DND-41 (cell line): ENCODE results near the gene ACCS.

Source experiments
- ATAC-seq: fragments of 200-7000 bp; cut with Tn5 transposase; 3 replicates; pipeline ENCODE4 v1.9.1; 2021; ENCODE audit warnings: low read depth; ENCODE audit not compliant: insufficient read depth
- DNase-seq: peaks from one replicate; pipeline ENCODE4 v3.0.0-alpha.2; 2020
- H2AFZ ChIP-seq: 2 replicates; pipeline ENCODE4 v1.6.0; 2012; ENCODE audit warnings: low read depth, low read length
- H3K27ac ChIP-seq: 2 replicates; pipeline ENCODE4 v1.5.1; 2012; ENCODE audit warnings: low read length, inconsistent platforms
- H3K27me3 ChIP-seq: fragments of 200-600 bp; sonication (generic); 2 replicates; pipeline ENCODE4 v1.6.0; 2012; ENCODE audit warnings: low read length, mild to moderate bottlenecking, inconsistent platforms; ENCODE audit not compliant: insufficient read depth, poor library complexity
- H3K36me3 ChIP-seq: 2 replicates; pipeline ENCODE4 v1.5.1; 2012; ENCODE audit warnings: low read length, inconsistent platforms; ENCODE audit not compliant: insufficient read depth
- H3K4me1 ChIP-seq: 2 replicates; pipeline ENCODE4 v1.5.1; 2012; ENCODE audit warnings: mild to moderate bottlenecking, low read length; ENCODE audit not compliant: insufficient read depth
- H3K4me2 ChIP-seq: 2 replicates; pipeline ENCODE4 v1.6.0; 2012; ENCODE audit warnings: mild to moderate bottlenecking, moderate library complexity, low read length, inconsistent platforms; ENCODE audit not compliant: insufficient read depth
- H3K4me3 ChIP-seq, 2 experiments: fragments of 200-600 bp in 1 of 2; shearing (Covaris generic) in 1 of 2; 2 replicates each; pipeline ENCODE4 v1.5.1; 2012 to 2016; ENCODE audit warnings: inconsistent platforms in 2 of 2, low read length in 2 of 2, mild to moderate bottlenecking in 2 of 2, low read depth in 1 of 2, moderate library complexity in 1 of 2
- H3K79me2 ChIP-seq: 2 replicates; pipeline ENCODE4 v1.6.0; 2012; ENCODE audit warnings: low read length, inconsistent platforms; ENCODE audit not compliant: insufficient read depth
- H3K9ac ChIP-seq: 2 replicates; pipeline ENCODE4 v1.6.0; 2012; ENCODE audit warnings: low read depth, mild to moderate bottlenecking, inconsistent platforms, low read length, moderate library complexity
- H3K9me3 ChIP-seq: 2 replicates; pipeline ENCODE4 v1.5.1; 2012; ENCODE audit warnings: low read length, moderate library complexity, mild to moderate bottlenecking, inconsistent platforms; ENCODE audit not compliant: insufficient read depth, severe bottlenecking
- H4K20me1 ChIP-seq: 2 replicates; pipeline ENCODE4 v1.6.0; 2012; ENCODE audit warnings: low read length; ENCODE audit not compliant: insufficient read depth
- EZH2 ChIP-seq: IDR thresholded peaks from 3 replicates; pipeline ENCODE4 v1.6.1; 2012; ENCODE audit warnings: borderline replicate concordance, low read depth, mild to moderate bottlenecking, moderate library complexity, low read length, inconsistent platforms; ENCODE audit not compliant: severe bottlenecking
- TF ChIP-seq, protein P1 (sequence below): IDR thresholded peaks from 2 replicates; pipeline ENCODE4 v1.5.1; 2012; ENCODE audit warnings: borderline replicate concordance, low read length, moderate library complexity, mild to moderate bottlenecking; ENCODE audit not compliant: poor library complexity, severe bottlenecking; ENCODE audit errors: extremely low read depth

The ACCS gene

DNA sequence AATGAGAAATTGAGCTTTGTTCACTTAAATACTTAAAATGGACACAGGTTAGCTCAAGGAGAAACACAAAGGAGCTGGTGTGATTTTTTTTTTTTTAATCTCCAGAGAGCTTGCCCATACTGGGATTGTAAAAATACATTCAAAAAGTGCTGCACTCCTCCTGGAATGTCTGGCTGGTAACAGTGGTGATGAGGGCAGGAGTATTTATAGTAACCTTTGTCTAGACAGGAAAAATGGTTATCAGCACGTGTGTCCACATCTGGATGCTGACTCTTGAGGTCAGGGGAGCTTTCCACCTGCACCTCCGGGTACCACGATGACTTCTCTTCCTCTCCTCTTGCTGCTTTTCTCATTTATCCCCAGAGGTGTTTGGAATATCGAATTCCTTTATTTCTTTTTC is 59.5 kb downstream of the ACCS start:
- no peaks in the 10 kb centered on the region for H3K9me3 ChIP-seq
- no peak overlapping the region for H3K9ac ChIP-seq

DNA sequence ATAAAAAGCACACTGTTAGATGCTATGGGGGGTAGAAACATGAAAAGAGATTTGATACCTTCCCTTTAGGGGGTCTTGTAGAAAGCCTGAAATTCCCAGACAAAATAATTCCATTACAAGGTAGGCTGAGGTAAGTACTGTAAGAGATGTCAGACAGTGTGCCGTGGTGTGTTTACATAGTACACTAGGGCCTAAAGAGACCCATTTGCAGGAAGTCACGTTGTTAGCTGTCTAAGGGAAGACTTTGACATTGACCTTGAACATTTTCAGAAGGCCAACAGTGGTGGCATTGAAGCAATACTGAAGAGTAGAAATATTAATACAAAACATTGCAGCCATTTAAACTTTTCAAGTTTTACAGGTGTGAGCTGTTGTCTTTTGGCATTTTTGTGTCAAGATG is 60.2 kb downstream of the ACCS start:
- no peak overlapping the region for H3K4me2 ChIP-seq
- TF ChIP-seq, protein P1, sequence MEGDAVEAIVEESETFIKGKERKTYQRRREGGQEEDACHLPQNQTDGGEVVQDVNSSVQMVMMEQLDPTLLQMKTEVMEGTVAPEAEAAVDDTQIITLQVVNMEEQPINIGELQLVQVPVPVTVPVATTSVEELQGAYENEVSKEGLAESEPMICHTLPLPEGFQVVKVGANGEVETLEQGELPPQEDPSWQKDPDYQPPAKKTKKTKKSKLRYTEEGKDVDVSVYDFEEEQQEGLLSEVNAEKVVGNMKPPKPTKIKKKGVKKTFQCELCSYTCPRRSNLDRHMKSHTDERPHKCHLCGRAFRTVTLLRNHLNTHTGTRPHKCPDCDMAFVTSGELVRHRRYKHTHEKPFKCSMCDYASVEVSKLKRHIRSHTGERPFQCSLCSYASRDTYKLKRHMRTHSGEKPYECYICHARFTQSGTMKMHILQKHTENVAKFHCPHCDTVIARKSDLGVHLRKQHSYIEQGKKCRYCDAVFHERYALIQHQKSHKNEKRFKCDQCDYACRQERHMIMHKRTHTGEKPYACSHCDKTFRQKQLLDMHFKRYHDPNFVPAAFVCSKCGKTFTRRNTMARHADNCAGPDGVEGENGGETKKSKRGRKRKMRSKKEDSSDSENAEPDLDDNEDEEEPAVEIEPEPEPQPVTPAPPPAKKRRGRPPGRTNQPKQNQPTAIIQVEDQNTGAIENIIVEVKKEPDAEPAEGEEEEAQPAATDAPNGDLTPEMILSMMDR, result no peak
- TF ChIP-seq EZH2, result no peak
- H3K9me3 ChIP-seq, result no peaks in the 10 kb centered on the region
- H3K9ac ChIP-seq, result no peak overlapping the region
- H3K4me3 ChIP-seq, result no peak overlapping the region
- H3K36me3 ChIP-seq, result peaks cover 70% of the 10 kb centered on the region
- H3K27ac ChIP-seq, result no peak overlapping the region
- H2AFZ ChIP-seq, result no peak overlapping the region
- no peaks in the 10 kb centered on the region for H4K20me1 ChIP-seq
- no peaks in the 10 kb centered on the region for H3K79me2 ChIP-seq
- no peak for DNase-seq
- H3K4me1 ChIP-seq, result no peaks in the 10 kb centered on the region
- H3K27me3 ChIP-seq, result no peaks in the 10 kb centered on the region
- ATAC-seq, result no peak

More for the DNA sequence above, 59.5 kb downstream of the ACCS start:
- Histone ChIP-seq H3K79me2 (no peaks in the 10 kb centered on the region), H3K36me3 (peaks cover 66% of the 10 kb centered on the region), H3K27ac (no peak overlapping the region), H3K4me2 (no peak overlapping the region), H3K27me3 (no peaks in the 10 kb centered on the region), H2AFZ (no peak overlapping the region), H4K20me1 (no peaks in the 10 kb centered on the region), H3K4me1 (no peaks in the 10 kb centered on the region), H3K4me3 (no peak overlapping the region)
- no peak for DNase-seq
- ATAC-seq, result no peak
- TF ChIP-seq, protein P1, result no peak
- TF ChIP-seq EZH2, result no peak

DNA sequence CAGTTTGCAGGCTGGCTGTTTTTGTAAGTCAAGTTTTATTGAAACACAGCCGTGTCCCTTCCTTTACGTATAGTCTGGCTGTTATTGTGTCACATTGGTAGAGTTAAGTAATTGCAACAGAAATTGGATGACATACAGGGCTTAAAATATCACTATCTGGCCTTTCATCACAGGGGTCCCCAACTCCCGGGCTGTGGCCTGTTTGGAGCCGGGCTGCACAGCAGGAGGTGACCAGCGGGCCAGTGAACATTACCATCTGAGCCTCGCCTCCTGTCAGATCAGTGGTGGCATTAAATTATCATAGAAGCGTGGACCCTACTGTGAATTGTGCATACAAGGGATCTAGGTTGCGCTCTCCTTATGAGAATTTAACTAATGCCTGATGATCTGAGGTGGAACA is 61.1 kb downstream of the ACCS start:
- H3K36me3 ChIP-seq, result peaks cover 74% of the 10 kb centered on the region
- ATAC-seq (no peak), DNase-seq (no peak)
- no peak overlapping the region for H3K27ac ChIP-seq
- no peaks in the 10 kb centered on the region for H3K79me2 ChIP-seq
- TF ChIP-seq, protein P1, result no peak
- TF ChIP-seq EZH2, result no peak
- H3K4me3 ChIP-seq, result no peak overlapping the region
- no peaks in the 10 kb centered on the region for H4K20me1 ChIP-seq
- no peaks in the 10 kb centered on the region for H3K4me1 ChIP-seq
- H3K27me3 ChIP-seq, result no peaks in the 10 kb centered on the region
- H3K4me2 ChIP-seq, result no peak overlapping the region
- H2AFZ ChIP-seq, result no peak overlapping the region
- H3K9me3 ChIP-seq, result no peaks in the 10 kb centered on the region
- no peak overlapping the region for H3K9ac ChIP-seq

DNA sequence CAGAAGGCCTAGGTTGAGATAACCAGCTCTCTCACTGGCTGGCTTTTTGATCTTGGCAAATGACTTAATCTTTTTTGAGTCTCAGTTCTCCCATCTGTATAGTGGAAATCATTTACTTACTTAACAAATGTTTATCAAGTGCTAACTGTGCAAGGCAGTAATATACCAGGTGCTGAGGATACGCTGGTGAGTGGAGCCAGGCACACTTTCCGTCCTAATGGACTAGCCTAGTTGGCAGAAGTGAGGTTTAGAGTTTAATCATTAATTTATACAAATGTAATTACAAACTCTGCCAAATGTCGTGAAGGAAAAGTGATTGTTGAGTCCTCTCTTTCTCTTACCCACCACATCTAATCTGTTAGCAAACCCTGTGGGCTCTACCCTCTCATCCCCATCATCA is 62.7 kb downstream of the ACCS start:
- ATAC-seq (no peak), DNase-seq (no peak)
- H3K4me3 ChIP-seq, result no peak overlapping the region
- H2AFZ ChIP-seq, result no peak overlapping the region
- no peaks in the 10 kb centered on the region for H3K79me2 ChIP-seq
- H3K27me3 ChIP-seq, result no peaks in the 10 kb centered on the region
- no peaks in the 10 kb centered on the region for H3K4me1 ChIP-seq
- no peaks in the 10 kb centered on the region for H4K20me1 ChIP-seq
- no peak overlapping the region for H3K4me2 ChIP-seq
- H3K9me3 ChIP-seq, result no peaks in the 10 kb centered on the region
- H3K9ac ChIP-seq, result no peak overlapping the region
- peaks cover 73% of the 10 kb centered on the region for H3K36me3 ChIP-seq
- H3K27ac ChIP-seq, result no peak overlapping the region
- TF ChIP-seq, protein P1, result no peak
- no peak for TF ChIP-seq EZH2
